HPDE6-E6E7 (cell line): ENCODE measurements around the gene P3H2.
A peak's percentile ranks its signal among the peaks of the same experiment; 100 is the strongest.

ENCODE experiments used
- DNase-seq: peaks from one replicate; pipeline ENCODE4 v3.0.0; 2011; ENCODE audit warnings: missing footprints; ENCODE audit errors: extremely low spot score

Gene P3H2

GRCh38 chr3:189947948-189948723 is 172.6 kb downstream of the P3H2 start:
- DNase-seq: no peak

DNA sequence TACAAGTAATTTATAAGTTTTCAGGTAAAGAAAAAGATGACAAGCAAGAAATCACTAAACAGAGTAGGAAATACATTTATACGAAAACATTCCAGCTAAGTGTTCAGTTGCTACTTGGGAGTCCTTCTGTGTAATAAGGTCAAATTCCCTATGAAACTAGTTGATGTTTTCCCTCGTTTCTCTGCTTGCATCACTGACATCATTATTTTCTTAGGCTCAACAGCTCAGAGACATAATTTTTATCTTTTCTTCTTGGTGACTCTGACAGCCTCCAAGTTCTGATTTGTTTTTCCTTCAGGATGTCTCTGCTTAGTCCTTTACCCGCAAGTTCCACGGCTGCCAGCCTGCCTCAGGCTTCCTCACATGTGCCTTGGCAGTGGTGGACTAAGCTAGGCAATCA is 173.6 kb downstream of the P3H2 start:
- no peak for DNase-seq

GRCh38 chr3:189945935-189946709 is 174.6 kb downstream of the P3H2 start:
- no peak for DNase-seq

- DNase-seq: peak; percentile 79
Observed at GRCh38 chr3:189944285-189945145, 176.2 kb downstream of the P3H2 start.

DNA sequence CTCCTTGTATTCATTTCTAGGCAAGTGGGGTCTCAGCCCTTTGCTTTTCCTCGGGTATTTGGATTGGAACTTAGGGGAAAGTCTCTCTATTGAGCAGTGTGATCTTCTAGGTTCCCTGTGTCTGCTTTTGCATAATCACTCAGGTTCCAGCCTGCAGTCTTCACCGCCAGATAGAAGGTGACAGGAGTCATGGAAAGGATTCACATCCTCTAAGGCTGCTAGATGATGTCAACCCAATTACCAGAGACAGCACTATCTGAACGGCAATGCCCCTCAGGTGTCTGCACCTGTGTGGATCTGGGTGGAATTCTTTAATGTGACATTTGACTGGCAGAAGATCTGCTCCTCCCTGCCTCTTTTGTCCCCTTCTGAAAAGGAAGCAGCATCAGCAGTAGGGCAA is 177.7 kb downstream of the P3H2 start:
- no peak for DNase-seq

DNA sequence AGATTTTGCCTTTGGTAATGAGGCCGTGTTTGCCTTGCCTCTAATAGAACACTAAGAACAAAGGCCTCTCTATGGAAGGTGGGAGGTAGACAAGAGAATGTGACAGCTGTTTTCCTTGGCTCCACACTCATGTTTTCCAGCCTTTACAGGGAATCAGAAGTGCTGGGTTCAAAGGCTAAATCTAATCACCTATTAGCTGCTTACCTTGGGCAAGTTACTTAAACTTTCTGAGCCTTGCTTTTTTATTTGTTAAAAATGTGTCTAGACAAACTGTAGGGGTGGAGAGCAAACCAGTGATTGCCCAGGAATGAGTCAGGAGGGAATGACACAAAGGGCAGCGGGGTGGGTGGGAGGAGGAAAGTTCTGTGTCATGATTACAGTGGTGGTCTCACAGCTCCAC is 179.0 kb downstream of the P3H2 start:
- peak; percentile 61 for DNase-seq

DNA sequence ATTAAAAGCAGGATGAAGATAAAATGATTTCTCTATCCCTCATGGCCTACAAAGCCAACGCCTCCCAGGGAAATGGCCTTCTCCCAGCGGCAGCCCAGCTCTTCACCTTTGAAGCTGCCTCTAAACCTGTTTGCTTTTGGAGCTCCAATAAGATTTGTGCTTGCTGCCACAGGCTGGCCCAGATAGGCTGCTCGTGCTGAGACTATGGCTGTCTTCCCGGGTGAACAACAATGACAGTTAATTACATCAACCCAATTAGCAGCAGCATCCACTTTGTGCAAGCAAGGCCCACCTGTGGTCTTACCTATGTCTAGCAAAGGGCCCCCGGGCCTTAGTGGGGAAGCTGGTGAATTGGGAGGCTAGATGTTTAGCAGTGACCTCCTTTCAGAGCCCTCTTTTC is 179.6 kb downstream of the P3H2 start:
- DNase-seq: no peak

DNA sequence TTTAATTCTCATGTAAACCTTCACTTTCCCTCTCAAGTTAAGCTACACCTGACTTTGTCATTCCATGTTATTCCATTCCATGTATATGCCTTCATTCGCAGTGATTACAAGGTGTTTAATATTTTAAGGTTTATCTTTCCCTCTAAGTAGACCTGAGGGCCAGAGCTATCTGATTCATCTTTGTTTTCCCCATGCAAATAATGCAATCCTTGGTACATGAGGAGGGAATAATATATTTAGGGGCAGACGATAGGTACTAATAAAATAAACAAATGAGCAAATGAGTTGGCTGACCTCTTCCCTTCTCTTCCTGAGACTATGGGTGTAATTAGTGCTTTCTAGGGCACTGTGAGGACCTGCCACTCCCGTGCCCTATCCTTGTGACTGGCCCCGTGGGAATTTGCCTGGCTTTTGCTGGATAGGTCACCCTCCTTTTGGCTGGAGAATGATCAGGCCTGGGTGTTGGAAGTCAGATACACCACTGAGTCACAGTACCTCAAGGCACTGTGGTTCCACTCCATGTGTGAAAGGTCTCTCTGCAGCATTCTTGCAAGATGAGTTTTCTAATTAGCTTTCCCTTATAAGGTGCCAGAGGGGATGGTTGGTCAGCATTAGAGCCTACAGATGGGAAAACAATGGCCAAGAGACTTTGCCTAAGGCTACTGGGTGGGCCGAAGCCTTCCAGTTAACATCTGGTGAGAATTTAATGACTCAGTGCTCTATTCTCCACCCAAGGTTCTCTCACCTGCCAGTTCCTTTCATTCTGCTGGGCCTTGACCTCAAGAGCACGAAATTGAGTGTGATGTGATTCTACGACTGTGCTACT is 183.2 kb downstream of the P3H2 start:
- peak; percentile 91 for DNase-seq

DNA sequence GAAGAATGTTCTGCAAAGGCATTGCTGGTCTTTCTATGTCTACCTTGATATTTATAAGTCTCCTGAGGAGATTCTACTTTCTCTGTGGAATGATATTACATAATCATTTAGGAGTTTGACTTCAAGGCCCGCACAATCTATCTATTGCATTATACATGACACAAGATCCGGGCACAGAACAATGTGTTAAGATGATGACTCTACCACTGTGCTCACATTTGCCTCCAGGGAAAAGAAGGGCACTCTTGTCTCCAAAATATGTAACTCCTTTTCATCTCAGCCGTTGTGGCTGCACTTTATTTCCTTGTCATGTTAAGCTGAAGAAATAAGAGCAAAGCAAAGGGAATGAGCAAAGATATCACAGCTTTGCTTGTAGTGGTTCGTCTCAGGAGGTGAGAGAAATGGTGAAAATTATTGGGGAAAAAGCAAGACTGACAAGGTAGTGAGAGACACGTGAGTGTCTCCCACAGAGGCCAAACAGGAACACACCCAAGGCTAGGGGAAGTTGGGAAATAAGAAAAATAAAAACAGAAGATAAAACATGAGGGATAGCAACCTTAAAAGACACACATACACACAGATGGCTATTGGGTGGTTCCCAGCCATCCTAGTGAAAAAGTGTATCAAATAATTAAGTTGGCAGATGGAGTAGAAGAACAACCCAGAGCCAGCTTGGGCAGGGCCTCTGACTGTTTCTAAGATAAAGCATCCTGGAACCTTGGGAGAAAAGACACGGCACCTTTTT is 184.3 kb downstream of the P3H2 start:
- peak; percentile 45 for DNase-seq

DNA sequence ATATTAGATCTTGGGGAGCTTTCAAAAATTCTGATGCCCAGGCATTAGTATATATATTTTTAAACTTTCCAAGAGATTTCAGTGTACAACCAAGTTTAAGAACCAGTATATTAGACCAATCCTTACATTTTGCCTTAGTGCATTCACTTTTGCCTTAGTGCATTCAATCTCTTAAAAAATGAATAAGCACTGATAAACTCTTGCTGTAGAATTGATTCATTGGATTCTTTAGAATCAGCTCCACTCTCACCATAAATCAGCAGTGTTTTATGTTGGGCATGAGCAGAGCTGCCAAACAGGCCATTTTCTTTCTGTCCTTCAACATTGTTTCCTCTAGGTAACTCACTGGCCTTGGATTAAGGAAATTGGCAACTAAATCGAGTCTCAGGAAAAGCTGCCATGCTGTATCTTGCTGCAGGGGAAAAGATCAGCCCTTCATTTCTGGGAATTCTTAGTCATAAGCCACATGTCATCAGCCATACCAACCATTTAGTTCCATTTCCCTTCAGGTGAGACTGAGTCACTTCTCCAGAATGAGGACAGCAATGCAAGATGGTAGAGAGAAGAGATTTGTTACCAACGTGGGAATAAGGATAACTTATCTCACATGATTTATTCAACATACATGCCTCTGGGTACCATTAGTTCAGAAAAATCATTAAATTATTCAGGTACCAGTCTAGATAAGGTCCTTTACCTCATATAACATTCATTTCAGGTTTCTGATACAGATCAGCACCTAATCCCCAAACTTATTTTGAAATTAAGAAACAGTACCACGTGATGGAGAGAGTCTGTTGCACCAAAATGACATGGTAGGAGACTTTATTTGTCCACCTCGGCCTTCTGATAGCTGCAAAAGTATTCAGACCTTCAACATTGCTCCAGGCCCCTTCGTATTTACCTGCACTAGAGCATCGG is 192.5 kb downstream of the P3H2 start:
- DNase-seq: peak; percentile 49

- no peak for DNase-seq
Observed at GRCh38 chr3:189921770-189922169, 198.9 kb downstream of the P3H2 start.

- peak; percentile 65 for DNase-seq
Observed at GRCh38 chr3:189914799-189915198, 205.9 kb downstream of the P3H2 start.

DNA sequence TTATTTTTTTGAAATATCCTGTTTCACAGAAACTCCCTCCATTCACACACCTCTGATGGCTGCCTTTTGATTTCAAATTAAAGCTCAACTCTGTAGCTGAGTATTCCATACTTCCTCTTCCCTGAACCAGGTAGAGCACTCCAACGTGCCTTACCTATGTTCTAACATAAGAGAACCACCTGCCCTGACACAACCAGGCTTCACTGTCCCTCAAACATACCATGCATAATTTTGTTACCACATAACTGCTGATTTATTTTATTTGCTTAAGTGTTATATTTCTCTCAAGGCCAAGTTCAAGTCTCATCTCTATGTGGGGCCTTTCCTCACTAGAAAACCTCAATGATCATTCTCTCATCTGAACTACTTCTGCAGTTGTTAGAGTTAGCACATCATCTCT is 209.7 kb downstream of the P3H2 start:
- no peak for DNase-seq

GRCh38 chr3:189909573-189909972 is 211.1 kb downstream of the P3H2 start:
- DNase-seq: peak; percentile 76

GRCh38 chr3:189909139-189909538 is 211.6 kb downstream of the P3H2 start:
- DNase-seq: no peak

GRCh38 chr3:189908646-189909045 is 212.1 kb downstream of the P3H2 start:
- peak; percentile 57 for DNase-seq

GRCh38 chr3:189907803-189908202 is 212.9 kb downstream of the P3H2 start:
- DNase-seq: no peak
